Raji (cell line): ENCODE results near the gene SOBP.

Experiments used
- POLR2A ChIP-seq: IDR thresholded peaks from 2 replicates; pipeline ENCODE4 v1.6.1; 2011; ENCODE audit warnings: low read depth, low read length, control low read depth; ENCODE audit not compliant: insufficient read depth

SOBP gene

DNA sequence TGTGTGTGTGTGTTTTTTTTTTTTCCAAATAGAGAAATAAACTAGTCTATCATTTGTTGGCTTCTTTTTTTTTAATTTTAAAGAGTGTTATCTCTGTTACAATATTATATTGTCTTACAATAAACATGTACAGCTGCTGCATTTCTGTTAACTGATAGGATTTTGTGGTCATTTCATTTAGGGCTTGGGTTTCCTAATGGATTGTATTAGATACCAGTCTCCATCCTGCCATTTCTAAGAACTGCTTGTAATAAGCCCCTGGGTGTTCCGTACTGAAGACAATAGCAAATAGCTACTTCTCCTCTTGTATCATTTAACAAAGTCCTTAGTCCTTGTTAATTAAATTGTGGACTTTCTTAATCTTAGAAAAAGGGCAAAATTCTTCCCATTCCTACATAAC, 45.7 kb downstream of the SOBP start:
- no peak for TF ChIP-seq POLR2A

DNA sequence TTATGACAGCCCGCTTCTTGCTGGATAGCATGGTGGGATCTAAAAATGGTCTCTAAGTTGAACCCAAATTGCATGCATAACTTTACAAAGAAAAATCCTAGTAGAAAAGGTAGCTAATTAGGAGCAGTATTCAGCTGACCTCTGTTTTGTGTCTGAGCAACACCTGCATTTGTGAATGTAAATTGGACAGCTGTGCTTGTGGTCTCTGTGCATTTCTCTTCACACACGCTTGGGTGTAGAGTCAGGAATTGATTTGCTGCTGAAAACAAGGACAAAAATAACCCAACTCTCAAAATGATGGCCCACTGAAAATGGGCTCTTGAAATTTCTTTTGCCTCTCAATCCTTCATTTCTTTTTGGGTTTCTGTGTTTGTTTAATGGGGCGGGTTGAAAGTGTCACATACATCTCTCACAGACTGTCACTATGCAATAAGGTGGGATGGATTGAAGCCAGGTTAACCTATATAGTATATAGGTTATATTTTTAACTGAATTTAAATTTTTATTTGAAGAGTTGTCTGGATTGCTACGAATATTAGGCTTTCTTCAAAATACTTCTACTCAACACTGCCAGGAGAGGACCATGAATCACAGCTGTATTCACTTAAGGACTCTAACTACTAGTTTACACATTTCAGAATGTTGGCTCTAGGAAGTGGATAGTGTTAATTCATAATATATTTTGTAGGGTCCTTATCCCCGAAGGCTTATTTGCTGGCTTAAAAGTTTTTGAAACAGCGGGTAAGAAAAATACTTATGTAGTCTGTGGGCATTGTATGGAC, 46.5 kb downstream of the SOBP start:
- no peak for TF ChIP-seq POLR2A

- TF ChIP-seq POLR2A: no peak
Measured at GRCh38 chr6:107537559-107537958, 47.6 kb downstream of the SOBP start.

DNA sequence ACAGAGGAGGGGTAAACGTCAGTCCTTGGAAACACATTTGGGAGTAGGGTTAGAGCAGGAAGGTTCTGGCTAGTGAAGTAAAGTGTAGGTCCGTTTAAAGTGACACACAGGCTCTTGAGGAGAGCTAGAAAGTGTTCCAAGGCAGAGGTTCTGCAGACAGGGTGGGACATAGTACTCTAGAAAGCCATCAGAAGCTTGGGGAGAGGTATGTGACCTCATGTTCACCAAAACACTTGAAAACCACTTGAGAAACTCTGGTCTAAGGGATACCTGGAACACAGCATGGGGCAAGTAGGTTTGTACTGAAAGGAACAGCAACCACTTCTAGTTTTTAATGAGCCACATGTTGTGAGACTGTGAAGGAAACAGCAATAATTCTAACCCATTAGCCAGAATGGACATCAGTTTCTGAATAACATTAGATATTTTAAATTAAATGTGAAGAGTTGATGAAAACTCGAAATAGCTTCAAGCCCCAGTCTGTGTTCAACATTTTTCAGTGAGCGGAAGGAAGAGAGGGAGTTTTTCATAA, 49.0 kb downstream of the SOBP start:
- no peak for TF ChIP-seq POLR2A

DNA sequence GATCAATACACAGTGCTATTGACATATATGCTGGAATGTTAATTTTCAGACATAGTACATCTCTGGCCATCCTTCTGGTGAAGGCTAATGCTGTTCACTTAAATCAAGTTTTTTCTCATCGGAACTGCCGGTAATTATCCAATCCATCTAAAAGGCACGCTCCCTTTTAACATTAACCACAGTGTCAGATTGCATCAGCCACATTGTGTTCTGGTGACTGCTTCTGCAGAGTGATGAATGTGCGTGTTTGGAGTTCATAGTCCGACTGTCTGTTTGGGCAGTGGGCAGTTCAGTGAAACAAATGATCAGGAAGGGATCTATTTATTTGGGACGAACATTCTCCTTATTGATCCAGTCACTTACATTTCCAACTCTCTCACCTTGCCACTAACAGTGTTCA, 49.5 kb downstream of the SOBP start:
- TF ChIP-seq POLR2A: no peak

DNA sequence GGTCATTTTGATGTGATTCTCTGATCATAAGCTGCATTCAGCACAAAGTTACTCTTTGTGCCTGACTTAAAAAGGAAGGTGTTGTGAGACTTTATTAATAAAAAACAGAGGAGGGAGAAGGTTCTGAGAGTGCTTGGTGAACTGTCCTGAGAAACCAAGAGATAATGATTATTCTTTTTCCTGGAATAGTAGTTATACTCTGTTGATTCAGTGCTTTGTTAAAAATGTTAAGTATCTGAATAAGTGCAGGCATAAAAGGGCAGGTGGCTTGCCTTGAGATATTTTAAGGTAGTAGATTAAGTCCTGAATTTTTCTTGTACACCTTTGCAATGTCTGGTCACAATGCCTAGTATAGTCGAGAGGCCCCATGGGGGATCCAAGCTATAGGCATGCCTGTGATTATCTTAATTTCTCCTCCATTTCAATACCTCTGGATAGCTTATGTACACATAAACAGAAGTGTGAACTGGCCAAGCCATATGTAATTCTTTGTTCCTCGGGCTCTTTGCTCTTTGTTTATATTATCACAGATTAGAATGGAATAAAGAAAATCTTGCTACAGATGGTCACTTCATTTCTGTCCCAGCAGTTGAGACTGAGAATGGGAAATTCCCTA, 50.0 kb downstream of the SOBP start:
- TF ChIP-seq POLR2A: no peak

GRCh38 chr6:107540465-107540857, 50.5 kb downstream of the SOBP start:
- no peak for TF ChIP-seq POLR2A

- no peak for TF ChIP-seq POLR2A
Measured at GRCh38 chr6:107542192-107542668, 52.3 kb downstream of the SOBP start.

DNA sequence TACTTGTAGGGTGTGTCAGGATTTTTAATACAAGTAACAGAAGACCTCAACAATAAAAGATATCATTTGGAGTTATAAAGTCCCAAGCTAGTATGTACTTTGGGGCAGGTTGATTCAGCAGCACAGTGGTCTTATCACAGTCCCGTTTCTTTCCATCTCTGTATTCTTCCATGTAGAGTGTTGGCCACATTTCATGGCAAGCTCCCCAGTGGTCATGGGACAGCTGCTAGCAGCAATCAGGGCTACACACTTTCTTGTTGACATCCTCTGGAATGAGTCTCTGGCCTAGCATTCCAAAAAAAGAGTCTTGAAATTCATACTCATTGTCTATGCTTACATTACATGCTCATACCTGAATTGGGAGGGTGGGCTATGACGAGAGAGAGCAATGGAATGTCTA, 53.2 kb downstream of the SOBP start:
- no peak for TF ChIP-seq POLR2A

- no peak for TF ChIP-seq POLR2A
Measured at GRCh38 chr6:107543567-107543966, 53.6 kb downstream of the SOBP start.

- TF ChIP-seq POLR2A: no peak
Measured at GRCh38 chr6:107545763-107546162, 55.8 kb downstream of the SOBP start.

- TF ChIP-seq POLR2A: no peak
Measured at GRCh38 chr6:107546691-107547450, 57.0 kb downstream of the SOBP start.

DNA sequence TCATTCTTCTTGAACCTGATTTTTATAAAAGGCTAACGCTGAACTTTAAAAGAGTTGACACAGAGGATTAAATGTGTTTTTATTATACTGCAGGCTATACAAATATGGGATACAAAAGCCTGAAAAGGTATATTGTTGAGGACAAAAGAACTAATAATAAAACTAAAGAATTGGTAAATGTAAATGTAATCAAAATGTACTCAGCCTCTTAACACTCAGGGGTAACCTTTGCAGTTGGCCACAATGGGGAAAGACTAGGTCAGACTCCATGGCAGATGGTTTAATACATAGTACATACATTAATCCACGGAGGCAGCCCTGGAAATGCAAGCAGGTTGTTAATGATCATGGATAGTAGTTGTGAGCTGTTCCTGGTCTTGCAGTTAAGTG, 57.5 kb downstream of the SOBP start:
- no peak for TF ChIP-seq POLR2A

DNA sequence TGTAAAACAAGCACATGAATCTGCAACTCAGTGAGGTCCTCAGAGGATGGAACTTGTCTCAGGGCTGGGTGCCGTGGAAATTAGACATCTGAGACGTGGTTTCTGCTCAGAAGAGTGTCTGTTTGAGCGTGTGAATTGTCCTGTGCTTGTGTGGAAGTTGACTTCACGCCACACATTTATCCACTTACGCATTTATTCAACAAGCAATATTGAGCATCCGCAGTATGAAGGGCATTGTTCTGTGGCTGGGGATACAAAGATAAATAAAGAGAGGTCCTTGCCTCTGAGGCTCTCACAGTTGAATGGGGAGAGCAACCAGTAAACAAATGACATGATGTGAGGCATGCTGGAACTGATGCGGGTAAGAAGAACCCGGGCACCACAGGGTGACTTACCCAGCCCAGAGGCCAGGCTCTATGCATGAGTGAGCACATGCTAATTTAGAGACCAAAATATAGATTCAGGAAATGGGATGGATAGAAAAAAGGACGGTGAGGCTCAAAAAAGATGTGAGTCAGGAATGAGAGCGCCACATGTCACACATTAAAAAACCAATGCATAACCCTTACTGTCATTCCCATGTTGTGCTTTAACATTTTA, 60.4 kb downstream of the SOBP start:
- TF ChIP-seq POLR2A: no peak

- no peak for TF ChIP-seq POLR2A
Measured at GRCh38 chr6:107550906-107551305, 61.0 kb downstream of the SOBP start.
